ENCODE measurements around the gene ANKS6.

The ANKS6 gene

GRCh38 chr9:98796364-98797101 is at the start of gene ANKS6:
Gene ANKS6 (minus strand): TSS chr9:98796555. CDS start chr9:98796491, 64 bp downstream.
- peak; percentile 80 for DNase-seq (ENCODE audit: low spot score)

- no peak for DNase-seq (ENCODE audit: low spot score)
Observed at GRCh38 chr9:98846081-98846480, 49.7 kb upstream of the ANKS6 start.

- no peak for DNase-seq (ENCODE audit: low spot score)
Observed at GRCh38 chr9:98842510-98842909, 46.2 kb upstream of the ANKS6 start.

DNA sequence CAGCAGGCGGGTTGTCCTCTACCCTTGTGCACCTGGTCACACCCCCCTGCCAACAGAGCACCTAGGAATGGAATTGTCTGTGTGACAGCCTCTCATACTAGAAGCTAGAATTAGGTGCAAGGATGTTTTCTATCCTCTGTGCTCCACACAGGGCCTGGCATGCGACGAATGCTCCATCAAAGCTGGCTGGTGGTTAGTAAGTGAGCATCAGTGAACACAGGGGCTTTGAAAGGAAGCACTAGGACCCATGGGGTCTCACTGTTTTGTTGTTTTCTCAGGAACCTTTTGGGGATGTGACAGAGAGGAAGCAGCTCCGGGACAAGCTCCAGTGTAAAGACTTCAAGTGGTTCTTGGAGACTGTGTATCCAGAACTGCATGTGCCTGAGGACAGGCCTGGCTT is 43.4 kb upstream of the ANKS6 start:
- no peak for DNase-seq (ENCODE audit: low spot score)

GRCh38 chr9:98838868-98839565 is 42.7 kb upstream of the ANKS6 start:
- no peak for DNase-seq (ENCODE audit: low spot score)

GRCh38 chr9:98838155-98838867 is 42.0 kb upstream of the ANKS6 start:
- DNase-seq (ENCODE audit: low spot score), result no peak

GRCh38 chr9:98837516-98837915 is 41.2 kb upstream of the ANKS6 start:
- no peak for DNase-seq (ENCODE audit: low spot score)

DNA sequence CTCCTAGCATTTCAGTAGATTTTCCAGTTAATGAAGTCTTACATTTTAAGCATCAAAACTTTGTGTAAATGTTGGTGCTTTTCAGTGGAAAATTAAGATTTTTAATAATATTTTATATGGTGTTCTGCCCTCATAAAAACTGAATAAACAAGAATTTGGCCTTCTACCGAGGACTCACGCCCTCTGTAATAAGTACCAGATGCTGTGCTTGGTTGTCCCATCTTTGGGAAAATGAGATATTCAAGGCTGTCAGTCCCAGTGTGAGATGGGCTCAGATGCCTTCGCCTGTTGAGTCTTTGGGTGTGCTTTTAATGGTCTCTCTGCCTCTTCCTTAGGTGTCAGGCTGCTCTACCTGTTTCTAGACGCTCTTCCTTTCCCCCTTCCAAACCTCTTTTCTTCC is 39.9 kb upstream of the ANKS6 start:
- DNase-seq (ENCODE audit: low spot score), result no peak

GRCh38 chr9:98834386-98834785 is 38.0 kb upstream of the ANKS6 start:
- no peak for DNase-seq (ENCODE audit: low spot score)

GRCh38 chr9:98833090-98833956 is 37.0 kb upstream of the ANKS6 start:
- no peak for DNase-seq (ENCODE audit: low spot score)

- no peak for DNase-seq (ENCODE audit: low spot score)
Observed at GRCh38 chr9:98832768-98833089, 36.4 kb upstream of the ANKS6 start.

GRCh38 chr9:98831696-98832095 is 35.3 kb upstream of the ANKS6 start:
- no peak for DNase-seq (ENCODE audit: low spot score)

DNA sequence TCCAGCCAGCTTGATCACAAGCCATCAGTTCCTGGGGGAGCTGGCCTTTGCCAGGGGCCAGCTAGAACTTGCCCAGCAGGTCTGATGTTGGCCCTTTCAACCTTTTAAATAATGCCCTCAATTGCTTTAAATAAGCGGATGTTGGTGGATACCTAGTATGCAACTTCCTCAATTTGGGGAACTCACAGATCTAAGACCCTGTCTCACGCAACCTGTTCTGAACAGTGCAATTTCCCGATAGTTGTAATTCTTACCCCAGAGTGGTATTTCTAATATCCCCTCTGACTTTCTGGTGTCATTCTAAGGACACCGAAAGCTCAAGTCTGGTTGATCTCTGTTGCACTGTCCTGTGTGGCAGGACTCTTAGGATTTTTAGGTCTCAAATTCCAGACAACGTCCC is 34.2 kb upstream of the ANKS6 start:
- no peak for DNase-seq (ENCODE audit: low spot score)

DNA sequence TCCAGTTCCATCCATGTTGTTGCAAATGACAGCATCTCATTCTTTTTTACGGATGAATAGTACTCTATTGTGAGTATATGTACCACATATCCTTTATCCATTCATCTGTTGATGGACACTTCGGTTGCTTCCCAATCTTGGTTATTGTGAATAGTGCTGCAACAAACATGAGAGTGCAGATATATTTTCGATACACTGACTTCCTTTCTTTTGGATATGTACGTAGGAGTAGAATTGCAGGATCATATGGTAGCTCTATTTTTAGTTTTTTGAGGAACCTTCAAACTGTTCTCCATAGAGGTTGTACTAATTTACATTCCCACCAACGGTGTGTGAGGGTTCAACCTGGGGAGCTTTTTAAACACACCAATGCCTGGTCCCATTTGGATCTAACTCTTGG is 33.4 kb upstream of the ANKS6 start:
- no peak for DNase-seq (ENCODE audit: low spot score)

- DNase-seq (ENCODE audit: low spot score), result no peak
Observed at GRCh38 chr9:98826716-98827115, 30.4 kb upstream of the ANKS6 start.

DNA sequence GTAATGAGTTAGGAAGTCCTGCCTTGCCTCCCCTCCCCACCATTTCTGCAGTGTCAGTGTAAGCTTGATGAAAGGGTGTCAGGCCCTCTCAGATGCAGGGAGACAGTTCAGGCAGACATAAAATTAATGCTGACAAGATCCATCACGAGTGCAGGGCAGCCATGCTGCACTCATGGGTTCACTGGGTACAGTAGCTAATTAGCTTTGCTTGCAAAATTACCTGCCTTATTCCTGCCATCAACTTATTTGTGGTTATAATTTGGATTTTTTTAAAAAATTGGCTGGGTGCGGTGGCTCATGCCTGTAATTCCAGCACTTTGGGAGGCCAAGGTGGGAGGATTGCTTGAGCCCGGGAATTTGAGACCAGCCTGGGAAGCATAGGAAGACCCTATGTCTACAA is 29.1 kb upstream of the ANKS6 start:
- DNase-seq (ENCODE audit: low spot score), result no peak

GRCh38 chr9:98823666-98824334 is 27.4 kb upstream of the ANKS6 start:
- no peak for DNase-seq (ENCODE audit: low spot score)

DNA sequence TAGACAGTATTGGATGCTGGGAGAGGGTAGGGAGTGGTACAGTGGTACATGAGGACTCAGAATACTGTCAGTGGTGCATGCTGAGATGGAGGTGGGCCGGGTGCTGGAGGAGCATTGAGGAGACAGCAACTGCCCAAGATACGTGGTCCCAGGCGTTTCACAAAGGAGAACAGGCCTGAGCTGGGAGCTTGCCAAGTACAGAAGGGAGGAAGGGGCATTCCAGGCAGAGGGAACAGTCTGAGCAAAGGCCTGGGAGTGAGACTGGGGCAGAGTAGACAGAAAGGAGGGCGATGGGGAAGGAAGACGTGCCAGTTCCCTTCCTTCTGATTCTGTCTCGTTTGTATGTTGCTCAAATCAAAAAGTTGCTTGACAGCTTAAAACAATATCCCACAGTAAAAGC is 26.3 kb upstream of the ANKS6 start:
- no peak for DNase-seq (ENCODE audit: low spot score)

- DNase-seq (ENCODE audit: low spot score), result no peak
Observed at GRCh38 chr9:98821831-98822230, 25.5 kb upstream of the ANKS6 start.

DNA sequence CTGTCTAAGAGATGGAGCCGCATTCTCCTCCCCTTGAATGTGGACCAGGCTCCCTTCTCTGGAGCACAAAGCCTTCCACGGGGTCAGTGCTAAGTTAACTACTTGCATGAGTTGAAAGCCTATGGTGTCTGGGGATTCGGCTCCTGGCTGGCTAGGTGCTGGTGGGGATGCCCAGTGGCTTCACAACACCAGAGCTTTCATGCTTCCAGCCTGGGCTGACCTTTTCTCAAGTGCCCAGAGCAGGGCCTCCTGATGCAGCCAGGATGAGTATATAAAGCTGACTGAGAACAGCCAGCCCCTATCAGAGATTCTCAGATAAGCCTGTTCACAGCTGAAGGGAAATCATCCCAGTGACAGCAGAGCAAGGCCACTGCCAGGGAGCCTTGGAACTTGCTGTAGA is 22.9 kb upstream of the ANKS6 start:
- no peak for DNase-seq (ENCODE audit: low spot score)

GRCh38 chr9:98818764-98819163 is 22.4 kb upstream of the ANKS6 start:
- no peak for DNase-seq (ENCODE audit: low spot score)

Data from NAMALWA (cell line).